ENCODE data around the gene PIP4K2B.

The PIP4K2B gene

DNA sequence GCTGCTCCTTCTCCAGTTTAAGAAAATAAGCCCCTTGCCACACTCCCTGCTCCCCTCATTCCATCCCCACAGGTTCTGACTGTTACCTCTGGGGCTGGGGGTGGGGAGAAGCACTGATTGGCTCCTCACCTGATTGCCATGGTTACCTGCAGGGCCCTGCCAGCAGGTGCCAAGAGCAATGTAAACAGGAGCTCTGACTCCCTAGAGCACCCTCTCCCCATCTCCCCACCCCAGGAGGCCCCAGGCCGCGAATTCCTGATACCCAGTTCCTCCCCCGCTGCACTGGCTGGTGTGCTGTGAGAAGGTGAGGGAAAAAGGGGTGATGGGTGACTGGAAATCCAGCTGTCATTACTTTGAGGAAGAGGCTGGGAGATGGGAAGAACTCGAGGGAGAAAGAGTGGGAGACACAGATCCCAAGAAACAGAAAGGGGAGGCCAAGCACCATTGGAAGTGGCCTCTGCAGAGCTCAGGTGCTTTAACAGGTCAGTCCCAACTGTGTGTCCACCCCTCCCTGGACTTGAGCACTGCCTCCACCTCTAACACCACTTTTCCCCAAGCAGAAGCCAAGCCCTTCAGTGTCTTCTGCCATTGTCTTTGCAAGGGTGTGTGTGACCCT lies 55.7 kb downstream of the PIP4K2B start:
- no peak for DNase-seq

- peak in 1 of 2 experiments; percentile 72 for DNase-seq
Observed at GRCh38 chr17:38742411-38743308, 56.7 kb downstream of the PIP4K2B start.

GRCh38 chr17:38741921-38742410 lies 57.4 kb downstream of the PIP4K2B start:
- DNase-seq = peak in 1 of 2 experiments; percentile 16

- no peak for DNase-seq
Observed at GRCh38 chr17:38741461-38741860, 57.9 kb downstream of the PIP4K2B start.

GRCh38 chr17:38740806-38741205 lies 58.5 kb downstream of the PIP4K2B start:
- DNase-seq = no peak

GRCh38 chr17:38740044-38740443 lies 59.3 kb downstream of the PIP4K2B start:
- no peak for DNase-seq

- no peak for DNase-seq
Observed at GRCh38 chr17:38739305-38739704, 60.1 kb downstream of the PIP4K2B start.

GRCh38 chr17:38738686-38739085 lies 60.7 kb downstream of the PIP4K2B start:
- DNase-seq = no peak

DNA sequence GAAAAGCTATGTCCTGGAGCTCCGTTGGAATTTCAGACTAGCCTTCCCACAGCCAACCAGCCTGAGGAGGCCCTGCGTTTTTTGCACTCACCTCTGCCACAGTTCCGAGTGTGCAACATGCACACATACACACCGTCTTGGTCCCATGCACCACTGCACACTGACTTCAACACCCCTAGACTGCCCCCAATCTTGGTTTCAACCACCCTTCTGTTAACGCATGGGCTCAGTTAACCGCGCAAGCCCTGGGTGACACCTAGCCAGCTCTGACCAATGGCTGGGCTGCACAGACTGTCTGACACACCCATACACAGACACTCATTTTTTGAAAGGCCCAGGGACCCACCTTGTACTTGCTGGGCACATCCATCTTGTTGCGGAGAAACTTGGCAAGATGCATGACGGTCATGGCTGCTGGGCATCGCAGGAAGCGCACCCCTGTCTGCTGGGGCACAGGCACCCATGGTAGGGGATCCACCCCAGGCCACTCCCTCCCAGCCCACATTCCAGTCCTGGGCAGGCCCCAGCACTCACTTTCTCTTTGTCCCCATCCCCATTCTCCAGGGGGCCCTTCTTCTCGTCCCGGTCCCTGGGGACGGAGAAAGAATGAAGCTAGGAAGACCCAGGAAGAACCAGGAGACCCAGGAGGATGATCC lies 61.2 kb downstream of the PIP4K2B start:
- DNase-seq = no peak

DNA sequence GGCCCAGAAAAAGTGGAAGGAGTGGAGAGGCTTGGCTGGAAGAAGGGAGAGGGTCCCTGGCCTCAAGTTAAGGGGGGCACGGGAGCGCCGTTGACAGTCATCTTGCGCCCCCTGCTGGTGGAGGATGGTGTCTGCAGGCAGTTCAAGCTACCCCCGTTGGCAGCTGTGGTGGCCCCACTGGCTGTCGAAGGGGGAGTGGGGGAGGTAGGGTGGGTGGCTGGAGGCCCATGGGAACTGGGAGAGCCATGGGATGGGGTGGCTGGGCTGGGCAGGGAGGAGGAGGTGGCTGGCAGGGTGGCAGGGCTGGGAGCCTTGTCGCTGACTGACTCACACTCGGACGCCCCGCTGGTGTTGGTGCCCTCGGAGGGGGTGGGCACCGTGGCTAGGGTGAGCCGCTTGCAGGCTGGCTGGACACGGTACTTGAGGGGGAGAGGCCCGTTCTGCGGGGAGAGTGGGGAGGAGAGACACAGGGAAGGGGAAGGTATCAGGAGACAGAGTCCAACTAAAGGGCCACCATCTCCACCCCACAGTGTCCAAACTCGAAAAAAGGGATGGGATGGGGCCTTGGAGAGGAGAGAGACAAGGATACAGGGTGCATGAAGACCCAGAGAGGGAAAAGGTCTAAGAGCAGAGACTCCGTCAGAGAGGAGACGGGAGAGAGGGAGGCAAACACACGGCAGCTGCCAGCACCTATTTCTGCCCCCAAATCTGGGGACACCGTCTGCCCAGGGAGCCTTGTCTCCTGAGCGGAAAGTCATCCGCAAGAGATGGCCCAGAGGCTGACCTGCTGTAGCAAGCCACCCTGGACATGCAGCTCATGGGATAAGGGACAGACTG lies 64.0 kb downstream of the PIP4K2B start:
- no peak for DNase-seq

- no peak for DNase-seq
Observed at GRCh38 chr17:38733982-38734973, 65.1 kb downstream of the PIP4K2B start.

DNA sequence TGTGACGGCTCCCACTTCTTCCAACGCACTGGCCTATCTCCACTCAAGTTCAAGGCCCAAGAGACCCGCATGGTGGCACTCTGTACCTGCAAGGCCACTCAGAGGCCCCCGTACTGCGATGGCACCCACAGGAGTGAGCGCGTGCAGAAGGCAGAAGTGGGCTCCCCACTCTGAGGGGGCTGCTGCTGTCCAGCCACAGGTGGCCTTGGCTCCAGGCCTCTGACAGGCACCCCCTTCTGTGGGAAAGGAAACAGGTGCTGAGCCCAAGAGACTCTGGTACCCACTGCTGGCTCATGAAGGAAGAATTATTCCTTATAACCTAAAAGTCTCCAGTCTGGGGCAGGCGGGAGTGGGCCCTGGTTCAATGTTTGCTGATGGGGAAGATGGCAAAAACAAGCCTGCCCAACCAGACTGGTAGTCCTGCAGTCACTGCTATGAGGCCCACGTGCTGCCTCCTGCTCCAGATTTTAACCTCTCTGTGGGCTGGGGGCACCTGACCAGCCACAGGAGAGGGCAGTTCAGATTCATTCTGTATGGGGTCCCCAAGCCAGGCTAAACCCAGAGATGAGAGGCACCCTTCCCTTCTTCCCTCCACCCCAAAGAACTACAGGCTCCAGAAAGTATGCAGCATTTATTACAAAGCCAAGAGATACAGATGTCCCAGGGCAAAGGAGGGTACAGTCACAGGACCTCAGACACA lies 65.9 kb downstream of the PIP4K2B start:
- no peak for DNase-seq

DNA sequence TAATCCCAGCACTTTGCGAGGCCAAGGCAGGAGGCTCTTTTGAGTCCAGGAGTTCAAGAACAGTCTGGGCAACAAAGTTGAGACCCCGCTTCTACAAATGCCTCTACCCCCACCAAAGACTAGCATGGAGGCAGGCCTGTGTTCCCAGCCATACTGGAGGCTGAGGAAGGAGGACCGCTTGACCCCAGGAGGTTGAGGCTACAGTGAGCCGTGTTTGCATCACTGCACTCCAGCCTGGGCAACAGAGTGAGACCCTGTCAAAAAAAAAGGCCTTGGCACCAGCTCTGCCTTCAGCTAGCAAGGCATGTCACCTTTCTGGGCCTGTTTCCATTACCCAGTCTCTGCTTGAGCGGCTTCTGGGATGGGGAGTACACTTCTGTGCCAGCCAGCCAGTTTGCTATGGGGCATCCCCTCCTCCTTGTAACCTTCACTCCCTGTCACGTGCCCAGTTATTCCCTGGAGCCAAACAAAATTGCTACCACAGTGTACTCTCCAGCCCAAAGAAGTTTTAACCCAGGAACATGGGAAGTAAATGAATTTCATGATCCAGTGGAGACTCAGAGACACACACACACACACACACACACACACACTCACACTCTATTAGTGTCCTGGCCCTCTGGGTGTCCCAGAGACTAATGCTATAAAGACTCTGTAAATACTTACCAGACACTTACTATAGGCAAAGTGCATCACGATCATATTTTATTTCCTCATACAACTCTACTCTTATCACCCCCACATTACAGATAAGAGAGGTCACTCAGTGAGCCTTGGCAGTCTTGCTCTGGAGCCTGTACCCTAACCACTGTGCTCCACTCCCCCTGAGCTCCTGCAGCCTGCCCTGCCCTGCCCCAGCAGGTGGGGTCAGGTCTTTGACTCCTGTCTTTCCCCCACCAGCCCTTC lies 66.7 kb downstream of the PIP4K2B start:
- no peak for DNase-seq

GRCh38 chr17:38731526-38732294 lies 67.6 kb downstream of the PIP4K2B start:
- DNase-seq = no peak

- no peak for DNase-seq
Observed at GRCh38 chr17:38730526-38731379, 68.6 kb downstream of the PIP4K2B start.

DNA sequence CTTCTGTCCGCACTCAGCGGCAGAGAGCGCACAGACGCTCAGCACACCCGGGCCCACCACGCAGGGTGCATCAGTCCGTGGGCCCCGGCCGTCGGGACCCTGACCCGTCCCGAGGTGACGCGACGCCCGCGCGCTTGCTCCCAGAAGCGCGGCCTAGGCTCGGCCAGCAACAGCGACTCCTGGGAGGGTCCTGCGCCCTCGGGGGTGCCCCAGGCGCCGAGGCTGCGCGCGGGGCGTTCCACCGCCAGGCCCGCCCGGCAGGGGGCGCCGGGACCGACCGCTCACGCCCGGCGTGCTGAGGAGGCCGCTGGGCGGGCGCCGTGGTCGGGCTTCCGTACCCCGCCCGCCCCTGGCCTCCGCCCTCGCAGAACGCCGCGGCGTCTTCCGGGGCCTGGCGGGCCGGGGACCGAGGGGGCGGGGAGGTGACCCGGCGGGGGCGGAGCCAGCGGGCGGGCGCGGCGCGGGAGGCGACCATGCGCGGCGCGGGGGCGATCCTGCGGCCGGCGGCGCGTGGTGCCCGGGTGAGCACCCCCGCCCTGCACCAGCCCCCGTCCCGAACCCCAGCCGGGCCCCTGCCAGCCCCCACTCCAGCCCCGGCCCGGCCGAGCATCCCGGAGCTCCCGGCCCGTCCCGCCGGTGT lies 69.3 kb downstream of the PIP4K2B start, which contains the start of gene CISD3:
CISD3 (plus strand) TSS at position 456 of the 640 bp plus-strand sequence; CDS start at position 474, 18 bp downstream.
- DNase-seq = no peak

- DNase-seq = no peak
Observed at GRCh38 chr17:38729368-38729885, 69.9 kb downstream of the PIP4K2B start.

Measured in cerebellar nuclear complex (tissue), 1 donor.